GM23248 (cell line): Measurements from ENCODE around the gene TUBB.

Experiments used
- EZH2 ChIP-seq: fragments of 200-600 bp; sonication (generic); IDR thresholded peaks from 2 replicates; pipeline ENCODE4 v1.6.1; 2018; ENCODE audit warnings: antibody characterized with exemption, mild to moderate bottlenecking; ENCODE audit not compliant: insufficient read depth, poor library complexity, severe bottlenecking
- EZH2phosphoT487 ChIP-seq: fragments of 200-600 bp; sonication (generic); IDR thresholded peaks from 2 replicates; pipeline ENCODE4 v1.6.1; 2018; ENCODE audit warnings: antibody characterized with exemption, moderate library complexity, mild to moderate bottlenecking, low read depth; ENCODE audit not compliant: insufficient read depth

DNA sequence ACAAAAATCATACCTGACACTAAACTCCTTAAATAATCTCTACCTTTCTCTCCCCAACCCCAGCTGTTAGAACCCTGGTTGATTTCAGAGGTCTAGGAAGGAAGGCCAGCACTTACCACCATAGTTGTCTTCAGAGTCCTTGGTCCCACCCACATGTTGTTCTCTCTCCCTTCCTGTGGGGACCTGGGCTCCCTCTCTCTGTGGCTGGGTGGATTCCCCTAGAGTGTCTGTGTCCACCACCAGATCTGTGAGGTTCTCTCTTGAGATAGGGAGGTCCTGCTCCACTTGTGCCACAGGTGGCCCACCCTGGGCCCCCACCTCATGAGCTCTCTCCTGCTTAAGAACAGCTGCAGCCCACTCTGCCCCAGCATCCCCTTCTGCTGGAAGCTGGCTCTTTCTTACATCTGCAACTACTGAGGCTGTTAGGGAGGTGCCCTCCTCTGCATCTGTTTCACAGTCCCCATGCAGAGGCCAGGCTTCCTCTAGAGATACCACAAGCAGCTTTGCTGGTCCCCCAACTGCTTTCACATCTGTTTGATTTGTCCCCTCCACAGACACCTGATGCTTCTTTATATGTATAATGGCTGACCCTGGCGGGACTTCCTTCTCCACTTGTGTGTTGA is 8.3 kb upstream of the TUBB start:
- TF ChIP-seq EZH2 (no peak), EZH2phosphoT487 (no peak)
